ENCODE measurements around the gene COL6A5.

The COL6A5 gene

DNA sequence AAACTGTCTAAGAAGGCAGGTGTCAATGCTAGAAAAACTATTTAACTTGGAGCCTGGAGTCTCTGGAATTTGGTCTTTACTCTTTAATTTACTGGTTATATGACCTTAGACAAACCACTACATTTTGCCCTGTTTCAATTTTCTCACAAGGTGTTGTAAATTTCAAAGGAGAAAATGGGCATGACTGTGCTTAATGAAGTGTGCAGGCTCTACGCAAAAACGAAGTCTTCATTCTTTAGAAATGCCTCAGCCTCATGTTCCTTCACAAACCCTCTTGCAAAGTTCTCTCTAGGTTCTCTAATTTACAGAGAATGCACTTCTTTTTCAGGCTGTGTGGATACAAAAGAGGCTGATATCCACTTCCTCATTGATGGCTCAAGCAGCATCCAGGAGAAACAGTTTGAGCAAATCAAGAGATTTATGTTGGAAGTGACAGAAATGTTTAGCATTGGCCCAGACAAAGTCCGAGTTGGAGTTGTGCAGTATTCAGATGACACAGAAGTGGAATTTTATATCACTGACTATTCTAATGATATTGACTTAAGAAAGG lies 39.1 kb downstream of the COL6A5 start:
- no peaks in the 10 kb centered on the region for H3K9me3 ChIP-seq (ENCODE audit: control insufficient read depth, low read length)
- no peak overlapping the region for H3K4me2 ChIP-seq (ENCODE audit: low read length)
- H3K4me3 ChIP-seq (ENCODE audit: low read depth, low read length): no peak overlapping the region
- TF ChIP-seq CTCF (IDR thresholded peaks at IDR 0.05): no peak
- H3K4me1 ChIP-seq: no peaks in the 10 kb centered on the region
- H3K27ac ChIP-seq: no peak overlapping the region
- H3K9ac ChIP-seq: no peak overlapping the region
- no peaks in the 10 kb centered on the region for H3K79me2 ChIP-seq
- H3K27me3 ChIP-seq (ENCODE audit: control insufficient read depth, insufficient read depth, low read length): no peaks in the 10 kb centered on the region
- H3K36me3 ChIP-seq (ENCODE audit: control insufficient read depth, insufficient read depth, low read length): no peaks in the 10 kb centered on the region
- H2AFZ ChIP-seq: no peak overlapping the region

DNA sequence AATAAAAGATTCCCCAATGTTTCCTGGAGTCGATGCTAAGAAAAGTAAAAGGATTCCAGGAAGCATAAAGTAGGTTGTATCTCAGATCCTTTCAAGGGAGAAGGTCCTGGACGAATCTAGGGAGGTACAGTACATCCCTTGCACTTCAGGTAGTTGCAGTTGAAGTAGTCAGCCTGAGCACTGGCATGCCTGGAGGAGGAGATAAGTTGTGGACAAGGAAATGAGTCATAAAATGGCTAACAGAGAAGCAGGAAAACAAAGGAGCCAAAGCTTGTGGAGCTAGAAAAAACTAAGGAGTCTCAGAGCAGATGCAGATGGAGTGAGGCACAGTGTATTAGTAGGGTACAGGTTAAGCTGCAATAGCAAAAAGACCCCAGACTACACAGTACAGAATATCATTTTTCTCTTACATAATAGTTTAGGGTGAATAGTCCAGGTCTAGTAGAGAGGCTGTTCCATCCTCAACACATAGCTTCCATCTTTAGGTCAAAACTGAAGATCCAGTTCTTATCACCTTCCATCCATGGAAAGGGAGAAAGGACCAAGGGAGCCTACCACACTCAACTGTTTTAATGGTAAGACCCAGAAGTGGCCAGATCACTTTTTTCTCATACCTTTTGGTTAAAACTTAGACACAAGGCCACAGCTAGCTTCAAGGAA lies 41.3 kb downstream of the COL6A5 start:
- H3K4me1 ChIP-seq: no peaks in the 10 kb centered on the region
- no peaks in the 10 kb centered on the region for H3K36me3 ChIP-seq (ENCODE audit: control insufficient read depth, insufficient read depth, low read length)
- no peak overlapping the region for H2AFZ ChIP-seq
- H3K27me3 ChIP-seq (ENCODE audit: control insufficient read depth, insufficient read depth, low read length): no peaks in the 10 kb centered on the region
- H3K27ac ChIP-seq: no peak overlapping the region
- no peak overlapping the region for H3K4me3 ChIP-seq (ENCODE audit: low read depth, low read length)
- H3K9me3 ChIP-seq (ENCODE audit: control insufficient read depth, low read length): no peaks in the 10 kb centered on the region
- no peak for TF ChIP-seq CTCF (IDR thresholded peaks at IDR 0.05)
- no peaks in the 10 kb centered on the region for H3K79me2 ChIP-seq
- no peak overlapping the region for H3K9ac ChIP-seq
- no peak overlapping the region for H3K4me2 ChIP-seq (ENCODE audit: low read length)

DNA sequence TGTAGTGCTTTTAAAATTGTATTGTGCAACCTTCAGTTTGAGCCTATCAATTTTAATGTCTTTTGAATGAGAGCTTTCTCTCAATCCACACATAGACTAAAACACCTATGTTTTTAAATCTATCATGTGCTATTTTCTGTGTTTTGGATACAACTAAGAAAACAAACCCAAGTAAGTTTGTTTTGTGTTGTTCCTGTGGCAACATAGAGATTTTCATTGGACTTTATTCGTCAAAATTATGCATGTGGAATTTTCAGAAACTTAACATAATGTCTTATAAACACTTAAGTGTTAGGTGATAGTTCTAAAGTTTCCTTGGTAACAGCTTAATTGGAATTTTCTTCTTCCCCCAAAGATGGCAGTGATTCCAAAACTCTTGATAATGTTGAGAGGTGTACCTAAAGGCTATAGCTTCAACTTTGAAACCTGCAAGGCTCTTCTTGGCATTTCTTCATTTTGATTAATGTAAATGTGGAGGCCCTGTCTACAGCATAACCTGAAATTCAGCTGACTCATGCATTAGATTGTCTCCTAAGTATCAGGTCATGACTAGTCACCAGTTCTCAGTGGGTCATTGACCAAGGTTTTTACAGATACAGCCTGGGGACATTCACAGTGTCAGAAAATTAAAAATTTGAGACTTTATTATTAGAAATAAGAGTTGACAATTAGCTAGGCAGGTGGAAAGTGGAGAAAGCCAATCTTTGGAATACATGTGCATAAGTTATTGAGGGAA lies 44.4 kb downstream of the COL6A5 start:
- Histone ChIP-seq H3K36me3 (ENCODE audit: control insufficient read depth, insufficient read depth, low read length) (no peaks in the 10 kb centered on the region), H3K9ac (no peak overlapping the region), H3K79me2 (no peaks in the 10 kb centered on the region), H3K4me2 (ENCODE audit: low read length) (no peak overlapping the region), H3K4me3 (ENCODE audit: low read depth, low read length) (no peak overlapping the region), H3K27me3 (ENCODE audit: control insufficient read depth, insufficient read depth, low read length) (no peaks in the 10 kb centered on the region), H3K27ac (no peak overlapping the region), H2AFZ (no peak overlapping the region), H3K9me3 (ENCODE audit: control insufficient read depth, low read length) (no peaks in the 10 kb centered on the region), H3K4me1 (no peaks in the 10 kb centered on the region)
- TF ChIP-seq CTCF (IDR thresholded peaks at IDR 0.05): no peak

- Histone ChIP-seq H3K27me3 (ENCODE audit: control insufficient read depth, insufficient read depth, low read length) (no peaks in the 10 kb centered on the region), H3K79me2 (no peaks in the 10 kb centered on the region), H3K4me1 (no peaks in the 10 kb centered on the region), H3K36me3 (ENCODE audit: control insufficient read depth, insufficient read depth, low read length) (no peaks in the 10 kb centered on the region), H3K9ac (no peak overlapping the region), H2AFZ (no peak overlapping the region), H3K9me3 (ENCODE audit: control insufficient read depth, low read length) (no peaks in the 10 kb centered on the region), H3K27ac (no peak overlapping the region), H3K4me2 (ENCODE audit: low read length) (no peak overlapping the region), H3K4me3 (ENCODE audit: low read depth, low read length) (no peak overlapping the region)
- no peak for TF ChIP-seq CTCF (IDR thresholded peaks at IDR 0.05)
Observed at GRCh38 chr3:130392266-130392665, 46.8 kb downstream of the COL6A5 start.

Measured in parathyroid adenoma (tissue), 2 donors.